IMR-90 (cell line): ENCODE measurements around the gene DDX21. TPM values are rescaled to one million over a fixed set of nuclear protein-coding genes. Genes with fewer than 3 reads are reported as not detected.

Experiments used
- ATAC-seq: fragments of 200-7000 bp; cut with Tn5 transposase; 2 replicates; pipeline ENCODE4 v1.9.1; 2020; ENCODE audit warnings: low read depth, mild to moderate bottlenecking, moderate library complexity
- BruUV-seq: library from RNA; stranded (reverse); fragments of 400-500 nt; replicated peaks from 2 replicates; lab custom pipeline; 2021; lab: Mats Ljungman, UMichigan
- CTCF ChIA-PET: fragments of 300-600 bp; formaldehyde crosslinking; extraction: SDS; loops from one replicate; lab custom pipeline; 2021; ENCODE audit warnings: antibody characterized with exemption; lab: Yijun Ruan, JAX
- POLR2A ChIA-PET: fragments of 300-600 bp; sonication (Branson Sonifier 250); formaldehyde crosslinking; loops from one replicate; lab custom pipeline; 2022; ENCODE audit warnings: antibody characterized with exemption; ENCODE audit not compliant: unreplicated experiment; lab: Charles Lee
- DNase-seq: peaks from one replicate; pipeline ENCODE4 v3.0.0; 2013
- H2AFZ ChIP-seq: replicated peaks from 2 replicates; pipeline ENCODE3; 2013; ENCODE audit warnings: low read length, mild to moderate bottlenecking; ENCODE audit not compliant: poor library complexity
- H2AK5ac ChIP-seq: 2 replicates; pipeline ENCODE4 v1.6.1; 2013; ENCODE audit warnings: low read depth, low read length, inconsistent platforms
- H2AK9ac ChIP-seq: replicated peaks from 2 replicates; pipeline ENCODE3; 2013; ENCODE audit warnings: mild to moderate bottlenecking, low read depth, low read length, moderate library complexity; ENCODE audit not compliant: poor library complexity
- H2BK120ac ChIP-seq: 2 replicates; pipeline ENCODE4 v1.6.1; 2013; ENCODE audit warnings: low read depth, low read length, inconsistent platforms
- H2BK15ac ChIP-seq: 3 replicates; pipeline ENCODE4 v1.6.1; 2013; ENCODE audit warnings: low read depth, low read length, inconsistent platforms
- H2BK20ac ChIP-seq: 2 replicates; pipeline ENCODE4 v1.6.1; 2013; ENCODE audit warnings: low read depth, mild to moderate bottlenecking, inconsistent platforms, low read length, moderate library complexity
- H2BK5ac ChIP-seq: 2 replicates; pipeline ENCODE4 v1.6.1; 2013; ENCODE audit warnings: mild to moderate bottlenecking, low read depth, low read length, inconsistent platforms; ENCODE audit not compliant: poor library complexity, severe bottlenecking
- H3K14ac ChIP-seq: replicated peaks from 2 replicates; pipeline ENCODE4 v1.6.1; 2013; ENCODE audit warnings: low read depth, low read length, inconsistent platforms
- H3K18ac ChIP-seq: 2 replicates; pipeline ENCODE4 v1.6.1; 2013; ENCODE audit warnings: low read depth, low read length, control low read depth
- H3K23ac ChIP-seq: 2 replicates; pipeline ENCODE4 v1.6.1; 2013; ENCODE audit warnings: low read depth, low read length, inconsistent platforms
- H3K27ac ChIP-seq: 2 replicates; pipeline ENCODE4 v1.5.1; 2013; ENCODE audit warnings: mild to moderate bottlenecking, control low read depth, low read length; ENCODE audit not compliant: insufficient read depth
- H3K27me3 ChIP-seq: 2 replicates; pipeline ENCODE4 v1.6.1; 2013; ENCODE audit warnings: low read length; ENCODE audit not compliant: control insufficient read depth, insufficient read depth
- H3K36me3 ChIP-seq: 2 replicates; pipeline ENCODE4 v1.6.1; 2013; ENCODE audit warnings: low read length, mixed read lengths; ENCODE audit not compliant: control insufficient read depth, insufficient read depth
- H3K4ac ChIP-seq: 2 replicates; pipeline ENCODE4 v1.6.1; 2013; ENCODE audit warnings: low read depth, low read length, inconsistent platforms
- H3K4me1 ChIP-seq: 2 replicates; pipeline ENCODE4 v1.6.1; 2013; ENCODE audit warnings: low read length, mixed read lengths; ENCODE audit not compliant: control insufficient read depth, insufficient read depth
- H3K4me2 ChIP-seq: 2 replicates; pipeline ENCODE4 v1.6.1; 2013; ENCODE audit warnings: low read depth, mild to moderate bottlenecking, control low read depth, low read length, moderate library complexity
- H3K4me3 ChIP-seq: 2 replicates; pipeline ENCODE4 v1.5.1; 2013; ENCODE audit warnings: low read depth, mild to moderate bottlenecking, control low read depth, low read length, moderate library complexity; ENCODE audit not compliant: insufficient read depth
- H3K56ac ChIP-seq: 2 replicates; pipeline ENCODE4 v1.6.1; 2013; ENCODE audit warnings: low read length, inconsistent platforms; ENCODE audit not compliant: insufficient read depth; ENCODE audit errors: extremely low read depth
- H3K79me1 ChIP-seq, 2 experiments: 2 replicates each; pipeline ENCODE4 v1.6.1; 2013; ENCODE audit warnings: low read length in 2 of 2, inconsistent platforms in 1 of 2, low read depth in 1 of 2
- H3K9ac ChIP-seq: 2 replicates; pipeline ENCODE4 v1.6.1; 2013; ENCODE audit warnings: low read depth, low read length, control low read depth
- H3K9me1 ChIP-seq: 2 replicates; pipeline ENCODE4 v1.6.1; 2013; ENCODE audit warnings: low read length, inconsistent platforms; ENCODE audit not compliant: insufficient read depth
- H3K9me3 ChIP-seq: 2 replicates; pipeline ENCODE4 v1.6.1; 2013; ENCODE audit warnings: low read length; ENCODE audit not compliant: control insufficient read depth, insufficient read depth
- H4K20me1 ChIP-seq: 2 replicates; pipeline ENCODE4 v1.6.1; 2013; ENCODE audit warnings: low read length, inconsistent platforms; ENCODE audit not compliant: insufficient read depth
- H4K5ac ChIP-seq: 2 replicates; pipeline ENCODE4 v1.6.1; 2013; ENCODE audit warnings: mild to moderate bottlenecking, low read depth, low read length, control low read depth
- H4K8ac ChIP-seq, 2 experiments: 2 replicates each; pipeline ENCODE4 v1.6.1; 2013; ENCODE audit warnings: low read depth in 2 of 2, low read length in 2 of 2, control low read depth in 1 of 2, inconsistent platforms in 1 of 2
- H4K91ac ChIP-seq: 2 replicates; pipeline ENCODE4 v1.6.1; 2013; ENCODE audit warnings: low read depth, low read length, inconsistent platforms; ENCODE audit not compliant: insufficient read depth
- BHLHE40 ChIP-seq: fragments of 150-350 bp; IDR thresholded peaks from 2 replicates; pipeline ENCODE4 v1.6.1; 2016; ENCODE audit warnings: mild to moderate bottlenecking, low read depth, low read length
- CEBPB ChIP-seq: IDR thresholded peaks from 2 replicates; pipeline ENCODE4 v1.6.1; 2012; ENCODE audit warnings: low read depth, low read length, improper control_type of control experiment
- CHD1 ChIP-seq: IDR thresholded peaks from 2 replicates; pipeline ENCODE4 v1.6.1; 2012; ENCODE audit warnings: low read depth, low read length, improper control_type of control experiment
- CTCF ChIP-seq: conservative IDR thresholded peaks from 2 replicates; pipeline ENCODE4 v1.5.1; 2012; ENCODE audit warnings: mild to moderate bottlenecking, low read depth, low read length, improper control_type of control experiment
- FOS ChIP-seq: fragments of 150-350 bp; IDR thresholded peaks from 2 replicates; pipeline ENCODE4 v1.6.1; 2016; ENCODE audit warnings: low read depth, low read length
- MAFK ChIP-seq: IDR thresholded peaks from 2 replicates; pipeline ENCODE4 v1.6.1; 2012; ENCODE audit warnings: low read depth, low read length, improper control_type of control experiment
- MAZ ChIP-seq: IDR thresholded peaks from 2 replicates; pipeline ENCODE4 v1.6.1; 2012; ENCODE audit warnings: low read depth, mild to moderate bottlenecking, low read length, improper control_type of control experiment, moderate library complexity, borderline replicate concordance
- MXI1 ChIP-seq: IDR thresholded peaks from 2 replicates; pipeline ENCODE4 v1.6.1; 2012; ENCODE audit warnings: low read depth, mild to moderate bottlenecking, low read length, moderate library complexity, borderline replicate concordance
- POLR2A ChIP-seq: IDR thresholded peaks from 2 replicates; pipeline ENCODE4 v1.6.1; 2012; ENCODE audit warnings: mild to moderate bottlenecking, low read depth, low read length
- RAD21 ChIP-seq: IDR thresholded peaks from 2 replicates; pipeline ENCODE4 v1.6.1; 2012; ENCODE audit warnings: low read length, improper control_type of control experiment
- RCOR1 ChIP-seq: IDR thresholded peaks from 2 replicates; pipeline ENCODE4 v1.6.1; 2012; ENCODE audit warnings: mild to moderate bottlenecking, low read length, improper control_type of control experiment; ENCODE audit not compliant: insufficient replicate concordance
- SMC3 ChIP-seq: fragments of 150-350 bp; IDR thresholded peaks from 2 replicates; pipeline ENCODE4 v1.6.1; 2016; ENCODE audit warnings: low read depth, mild to moderate bottlenecking, antibody characterized with exemption, low read length, moderate library complexity
- USF2 ChIP-seq: fragments of 150-350 bp; IDR thresholded peaks from 2 replicates; pipeline ENCODE4 v1.6.1; 2017; ENCODE audit warnings: mild to moderate bottlenecking, antibody characterized with exemption, low read length, low read depth
- WGBS, 2 experiments: methylation state at CpG; one replicate each; pipeline versions ENCODE4 v1.1.5 to v1.1.7; 2013; ENCODE audit warnings: missing lambda C conversion rate in 2 of 2; ENCODE audit not compliant: insufficient read length in 1 of 2; ENCODE audit errors: extremely low coverage in 2 of 2; 5-methylcytosine and 5-hydroxymethylcytosine counted together
- dilution Hi-C: fragments of 300-500 bp; cut with HindIII; formaldehyde crosslinking; loops from one replicate; pipeline ENCODE4 v1.14.3; 2018; ENCODE audit warnings: low sequenced_read_pairs; ENCODE audit not compliant: unreplicated experiment
- in situ Hi-C: fragments of 300-500 bp; cut with MboI; formaldehyde crosslinking; loops from 3 replicates; pipeline ENCODE4 v1.14.3; 2019; ENCODE audit warnings: low sequenced_read_pairs, inconsistent platforms, mixed read lengths
- intact Hi-C: fragments of 100-400 bp; cut with micrococcal nuclease; formaldehyde crosslinking; loops from 2 replicates; pipeline ENCODE4 v1.10.0; 2022
- polyA plus RNA-seq, 3 experiments: library from polyadenylated mRNA; depleted of rRNA; stranded (reverse); fragments of >200 nt; gene quantifications; 2 replicates each; pipeline ENCODE4 v1.2.3, GENCODE V29; 2012; ENCODE audit warnings: low replicate concordance in 1 of 3
- total RNA-seq: library from RNA; depleted of rRNA; stranded (reverse); fragments of >200 nt; gene quantifications from 2 replicates; pipeline ENCODE4 v1.2.3, GENCODE V29; 2012
- TF ChIP-seq, protein P1 (sequence below): fragments of 150-350 bp; IDR thresholded peaks from 2 replicates; pipeline ENCODE4 v1.6.1; 2016; ENCODE audit warnings: low read depth, mild to moderate bottlenecking, low read length, moderate library complexity, borderline replicate concordance

Gene DDX21
- total and polyA plus RNA-seq, 2 of the 4 experiments (the other 2 are of a cell fraction) = 43.2 to 73.7 TPM

- CTCF ChIA-PET = no interaction called here
- dilution Hi-C loops = no loop called here
Measured at GRCh38 chr10:69033256-69033655, 77.3 kb downstream of the DDX21 start.

More at GRCh38 chr10:69033256-69033655, 77.3 kb downstream of the DDX21 start:
- no peak overlapping the region for H3K9ac ChIP-seq
- in situ Hi-C loops (no loop called here), intact Hi-C loops (no loop called here)
- no peak overlapping the region for H2BK20ac ChIP-seq
- H3K4ac ChIP-seq = no peak overlapping the region
- H2BK120ac ChIP-seq = no peak overlapping the region
- no peak overlapping the region for H3K14ac ChIP-seq
- no TSS peak for BruUV-seq
- no peak overlapping the region for H3K18ac ChIP-seq
- no peak overlapping the region for H3K27ac ChIP-seq
- no peak overlapping the region for H2AK9ac ChIP-seq
- H3K79me1 ChIP-seq = no peaks in the 10 kb centered on the region
- H2BK5ac ChIP-seq = no peak overlapping the region
- TF ChIP-seq CEBPB (no peak), RCOR1 (no peak), BHLHE40 (no peak), FOS (no peak), RAD21 (no peak), MAZ (no peak), POLR2A (no peak), CTCF (no peak), CHD1 (no peak), MAFK (no peak), MXI1 (no peak), SMC3 (no peak), USF2 (no peak)
- TF ChIP-seq, protein P1, sequence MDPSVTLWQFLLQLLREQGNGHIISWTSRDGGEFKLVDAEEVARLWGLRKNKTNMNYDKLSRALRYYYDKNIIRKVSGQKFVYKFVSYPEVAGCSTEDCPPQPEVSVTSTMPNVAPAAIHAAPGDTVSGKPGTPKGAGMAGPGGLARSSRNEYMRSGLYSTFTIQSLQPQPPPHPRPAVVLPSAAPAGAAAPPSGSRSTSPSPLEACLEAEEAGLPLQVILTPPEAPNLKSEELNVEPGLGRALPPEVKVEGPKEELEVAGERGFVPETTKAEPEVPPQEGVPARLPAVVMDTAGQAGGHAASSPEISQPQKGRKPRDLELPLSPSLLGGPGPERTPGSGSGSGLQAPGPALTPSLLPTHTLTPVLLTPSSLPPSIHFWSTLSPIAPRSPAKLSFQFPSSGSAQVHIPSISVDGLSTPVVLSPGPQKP = no peak
- ATAC-seq (no peak), DNase-seq (no peak)
- H3K23ac ChIP-seq = no peak overlapping the region
- no peak overlapping the region for H2AK5ac ChIP-seq
- no peak overlapping the region for H2AFZ ChIP-seq
- H4K20me1 ChIP-seq = no peaks in the 10 kb centered on the region
- H3K36me3 ChIP-seq = no peaks in the 10 kb centered on the region
- no peaks in the 10 kb centered on the region for H3K4me1 ChIP-seq
- H3K9me3 ChIP-seq = no peaks in the 10 kb centered on the region
- no peak overlapping the region for H4K8ac ChIP-seq
- H4K5ac ChIP-seq = no peak overlapping the region
- no peak overlapping the region for H3K56ac ChIP-seq
- no peak overlapping the region for H2BK15ac ChIP-seq
- H4K91ac ChIP-seq = no peak overlapping the region
- no peaks in the 10 kb centered on the region for H3K27me3 ChIP-seq
- no peak overlapping the region for H3K4me3 ChIP-seq
- H3K9me1 ChIP-seq = no peaks in the 10 kb centered on the region
- no CpG with 5 or more reads among the region's 4 CpGs for WGBS, 2 experiments
- H3K4me2 ChIP-seq = no peak overlapping the region
- POLR2A ChIA-PET = no interaction called here
